WERI-Rb-1 (cell line): ENCODE measurements around the gene TANC1.

ENCODE experiments used
- DNase-seq: peaks from one replicate; pipeline ENCODE4 v3.0.0-alpha.2; 2020
- H3K27ac ChIP-seq: fragments of 250-450 bp; sonication (Bioruptor Pico); 2 replicates; pipeline ENCODE4 v1.5.1; 2020; ENCODE audit warnings: mild to moderate bottlenecking, moderate library complexity
- H3K27me3 ChIP-seq: fragments of 250-450 bp; sonication (Bioruptor Pico); 2 replicates; pipeline ENCODE4 v1.5.1; 2021; ENCODE audit warnings: mild to moderate bottlenecking, low read depth, moderate library complexity; ENCODE audit not compliant: insufficient read depth, severe bottlenecking
- H3K36me3 ChIP-seq: fragments of 250-450 bp; sonication (Bioruptor Pico); 2 replicates; pipeline ENCODE4 v1.5.1; 2020; ENCODE audit warnings: mild to moderate bottlenecking, moderate library complexity
- H3K4me3 ChIP-seq: 2 replicates; pipeline ENCODE4 v1.5.1; 2011; ENCODE audit warnings: low read depth, mild to moderate bottlenecking, control low read depth, low read length
- H3K9me3 ChIP-seq: fragments of 250-450 bp; sonication (Bioruptor Pico); 2 replicates; pipeline ENCODE4 v1.5.1; 2021; ENCODE audit warnings: mild to moderate bottlenecking, moderate library complexity; ENCODE audit not compliant: severe bottlenecking
- CTCF ChIP-seq: IDR thresholded peaks from 2 replicates; pipeline ENCODE4 v1.5.1; 2011; ENCODE audit warnings: low read depth, mild to moderate bottlenecking, control low read depth, inconsistent platforms, low read length

Gene TANC1

GRCh38 chr2:158968396-158969161 lies at the start of gene TANC1:
Gene TANC1 (plus strand): TSS chr2:158968640. CDS start chr2:159065911, 97,271 bp downstream.
- Histone ChIP-seq H3K4me3 (peak within 1 kb of the TSS; percentile 97), H3K27ac (peak within 1 kb of the TSS; percentile 94), H3K9me3 (no peaks in the 10 kb centered on the region), H3K36me3 (no peaks in the 10 kb centered on the region), H3K27me3 (no peaks in the 10 kb centered on the region)
- no peak for TF ChIP-seq CTCF
- peak; percentile 95 for DNase-seq

GRCh38 chr2:158921599-158922408 lies 46.6 kb upstream of the TANC1 start:
- H3K27ac ChIP-seq = no peak overlapping the region
- no peaks in the 10 kb centered on the region for H3K9me3 ChIP-seq
- no peaks in the 10 kb centered on the region for H3K27me3 ChIP-seq
- TF ChIP-seq CTCF = no peak
- H3K4me3 ChIP-seq = no peak overlapping the region
- no peak for DNase-seq
- H3K36me3 ChIP-seq = no peaks in the 10 kb centered on the region

GRCh38 chr2:158922601-158923000 lies 45.8 kb upstream of the TANC1 start:
- H3K9me3 ChIP-seq = no peaks in the 10 kb centered on the region
- no peak overlapping the region for H3K4me3 ChIP-seq
- no peak overlapping the region for H3K27ac ChIP-seq
- no peaks in the 10 kb centered on the region for H3K36me3 ChIP-seq
- H3K27me3 ChIP-seq = no peaks in the 10 kb centered on the region
- TF ChIP-seq CTCF = no peak
- DNase-seq = no peak

- Histone ChIP-seq H3K9me3 (peaks cover under 1% of the 10 kb centered on the region), H3K36me3 (no peaks in the 10 kb centered on the region), H3K27me3 (no peaks in the 10 kb centered on the region), H3K4me3 (no peak overlapping the region), H3K27ac (no peak overlapping the region)
- no peak for TF ChIP-seq CTCF
- DNase-seq = no peak
Measured at GRCh38 chr2:158923180-158923594, 45.3 kb upstream of the TANC1 start.

GRCh38 chr2:158923641-158924040 lies 44.8 kb upstream of the TANC1 start:
- no peaks in the 10 kb centered on the region for H3K27me3 ChIP-seq
- H3K9me3 ChIP-seq = peaks cover 5% of the 10 kb centered on the region
- TF ChIP-seq CTCF = no peak
- H3K36me3 ChIP-seq = no peaks in the 10 kb centered on the region
- H3K27ac ChIP-seq = no peak overlapping the region
- no peak for DNase-seq
- no peak overlapping the region for H3K4me3 ChIP-seq
